Stimulated activated CD4-positive, alpha-beta T cell treated with anti-CD3 and anti-CD28 coated beads, Interleukin-1b, Interleukin-23, amount 100 ng/mL, for 48 hours (primary cell): Measurements from ENCODE around the gene DUOX1.

Experiments
- DNase-seq: peaks from one replicate; pipeline ENCODE4 v3.0.0-alpha.2; 2020

The DUOX1 gene

GRCh38 chr15:45198337-45199135 is 68.7 kb downstream of the DUOX1 start:
- peak; percentile 94 for DNase-seq

DNA sequence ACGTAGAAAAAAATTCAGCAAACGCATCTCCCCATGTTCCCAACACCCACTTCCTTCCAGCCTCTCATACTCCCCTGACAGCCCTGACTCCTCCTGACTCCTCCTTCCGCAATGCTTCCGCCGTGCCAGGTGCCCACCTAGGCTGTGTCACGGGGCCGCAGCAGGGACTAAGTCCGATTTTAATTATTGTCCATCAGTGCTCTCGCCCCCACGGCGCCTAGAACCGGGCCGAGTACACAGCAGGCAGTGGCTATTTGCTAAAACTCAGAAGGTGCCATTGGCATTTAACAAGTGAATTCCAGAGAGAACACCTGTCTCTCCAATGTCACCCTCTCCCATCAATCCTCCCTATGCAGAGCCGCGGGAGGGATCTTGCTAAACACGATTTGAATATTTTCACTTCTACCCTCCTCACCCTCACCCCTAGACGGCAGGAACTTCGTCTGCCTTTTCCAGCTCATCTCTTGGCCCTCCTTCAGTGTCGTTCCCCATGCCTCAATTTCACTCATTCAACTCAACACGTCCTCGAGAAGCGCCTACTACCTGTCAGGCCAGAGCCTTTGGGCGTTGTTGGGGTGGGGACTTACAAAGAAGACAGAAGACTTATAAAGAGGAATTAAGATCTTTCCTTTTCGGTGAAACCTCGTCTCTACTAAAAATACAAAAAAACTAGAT is 69.5 kb downstream of the DUOX1 start:
- DNase-seq, result peak; percentile 46

- peak; percentile 96 for DNase-seq
Observed at GRCh38 chr15:45200001-45200798, 70.4 kb downstream of the DUOX1 start.

GRCh38 chr15:45200799-45201556 is 71.2 kb downstream of the DUOX1 start:
- DNase-seq, result peak; percentile 88

- no peak for DNase-seq
Observed at GRCh38 chr15:45201557-45201859, 71.7 kb downstream of the DUOX1 start.

DNA sequence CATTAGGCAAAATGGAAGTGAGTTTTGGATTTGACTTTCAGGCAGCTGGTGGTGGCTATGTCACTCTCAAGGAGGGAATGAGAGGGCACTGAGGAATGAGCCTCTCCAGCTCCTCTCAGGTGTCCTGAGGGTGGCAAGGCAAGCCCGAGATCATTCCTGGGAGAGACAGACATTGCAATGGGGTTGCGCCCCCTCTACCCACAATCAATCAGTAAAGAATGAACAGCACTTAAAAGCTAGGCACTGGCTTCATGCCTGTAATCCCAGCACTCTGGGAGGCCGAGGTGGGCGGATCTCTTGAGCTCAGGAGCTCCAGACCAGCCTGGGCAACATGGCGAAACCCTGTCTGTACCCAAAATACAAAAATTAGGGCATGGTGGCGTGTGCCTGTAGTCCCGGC is 72.1 kb downstream of the DUOX1 start:
- no peak for DNase-seq

- no peak for DNase-seq
Observed at GRCh38 chr15:45203182-45203581, 73.4 kb downstream of the DUOX1 start.

DNA sequence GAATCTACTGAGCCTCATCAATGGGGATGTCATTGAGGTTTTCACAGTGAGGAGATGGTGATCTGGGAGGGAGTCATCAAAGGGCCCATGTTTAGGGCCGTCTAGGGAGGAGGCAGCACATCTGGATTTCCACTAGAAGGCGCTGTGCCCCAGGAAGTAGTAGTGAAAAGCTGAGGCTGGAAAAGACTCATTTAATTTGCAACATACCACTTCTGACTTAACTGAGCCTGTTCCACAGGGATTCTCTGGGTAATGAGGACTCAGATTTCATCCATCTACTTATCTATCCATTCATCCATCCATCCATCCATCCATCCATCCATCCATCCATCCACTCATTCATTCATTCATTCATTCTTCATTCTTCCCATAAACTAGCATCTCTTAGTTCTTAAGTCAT is 75.4 kb downstream of the DUOX1 start:
- peak; percentile 75 for DNase-seq

GRCh38 chr15:45212493-45212892 is 82.7 kb downstream of the DUOX1 start:
- no peak for DNase-seq
